ENCODE results near the gene ABCD1.

DNA sequence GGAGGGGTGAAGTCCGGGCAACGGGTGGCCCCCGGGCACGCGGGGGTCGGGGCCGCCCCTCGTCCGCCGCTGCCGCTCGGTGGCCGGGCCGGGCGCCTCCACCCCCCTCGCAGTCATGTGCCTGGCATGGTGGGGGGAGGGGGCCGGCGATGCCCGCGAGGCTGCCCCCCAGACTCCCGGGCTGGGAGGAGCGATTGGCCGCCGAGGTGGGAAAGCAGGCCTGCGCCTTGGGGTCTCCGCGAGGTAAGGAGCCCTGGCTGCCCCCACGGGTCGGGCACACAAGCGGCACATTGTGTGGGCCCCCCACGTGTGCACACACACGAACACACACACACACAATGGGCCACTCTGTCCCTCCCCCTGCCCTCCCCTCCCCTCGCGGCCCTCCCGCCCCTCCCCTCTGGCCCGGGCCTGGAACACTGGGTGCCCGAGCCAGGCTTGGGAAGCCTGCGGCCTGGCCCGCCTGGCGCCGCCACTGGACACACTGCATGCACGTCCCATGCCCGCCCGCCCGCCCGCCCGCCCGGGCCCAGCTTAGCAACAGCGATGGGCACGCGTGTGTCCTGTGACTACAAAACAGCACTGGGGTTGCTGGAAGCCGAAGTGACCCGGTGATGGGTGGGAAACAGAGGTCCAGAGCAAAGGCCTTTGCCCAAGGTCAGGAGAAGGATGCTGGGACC is 35.6 kb upstream of the ABCD1 start:
- TF ChIP-seq, protein P1, sequence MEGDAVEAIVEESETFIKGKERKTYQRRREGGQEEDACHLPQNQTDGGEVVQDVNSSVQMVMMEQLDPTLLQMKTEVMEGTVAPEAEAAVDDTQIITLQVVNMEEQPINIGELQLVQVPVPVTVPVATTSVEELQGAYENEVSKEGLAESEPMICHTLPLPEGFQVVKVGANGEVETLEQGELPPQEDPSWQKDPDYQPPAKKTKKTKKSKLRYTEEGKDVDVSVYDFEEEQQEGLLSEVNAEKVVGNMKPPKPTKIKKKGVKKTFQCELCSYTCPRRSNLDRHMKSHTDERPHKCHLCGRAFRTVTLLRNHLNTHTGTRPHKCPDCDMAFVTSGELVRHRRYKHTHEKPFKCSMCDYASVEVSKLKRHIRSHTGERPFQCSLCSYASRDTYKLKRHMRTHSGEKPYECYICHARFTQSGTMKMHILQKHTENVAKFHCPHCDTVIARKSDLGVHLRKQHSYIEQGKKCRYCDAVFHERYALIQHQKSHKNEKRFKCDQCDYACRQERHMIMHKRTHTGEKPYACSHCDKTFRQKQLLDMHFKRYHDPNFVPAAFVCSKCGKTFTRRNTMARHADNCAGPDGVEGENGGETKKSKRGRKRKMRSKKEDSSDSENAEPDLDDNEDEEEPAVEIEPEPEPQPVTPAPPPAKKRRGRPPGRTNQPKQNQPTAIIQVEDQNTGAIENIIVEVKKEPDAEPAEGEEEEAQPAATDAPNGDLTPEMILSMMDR (conservative IDR thresholded peaks at IDR 0.05; ENCODE audit: low read depth, low read length) = no peak
- no peak for TF ChIP-seq EZH2phosphoT487 (IDR thresholded peaks at IDR 0.05; ENCODE audit: borderline replicate concordance, low read length)
